Mucosa of rectum (tissue), 2 donors: ENCODE results near the gene GAS2.

Source experiments
- H3K27ac ChIP-seq, 2 donors: one replicate each; pipeline ENCODE4 v1.7.0; 2013; ENCODE audit warnings: inconsistent platforms in 2 of 2, low read depth in 2 of 2, low read length in 2 of 2
- H3K27me3 ChIP-seq, 2 donors: one replicate each; pipeline ENCODE4 v1.7.0; 2013; ENCODE audit warnings: low read length in 2 of 2; ENCODE audit not compliant: control insufficient read depth in 2 of 2, insufficient read depth in 2 of 2
- H3K36me3 ChIP-seq, 2 donors: one replicate each; pipeline ENCODE4 v1.7.0; 2013; ENCODE audit warnings: low read length in 2 of 2; ENCODE audit not compliant: control insufficient read depth in 2 of 2, insufficient read depth in 2 of 2
- H3K4me1 ChIP-seq, 2 donors: one replicate each; pipeline ENCODE4 v1.7.0; 2013; ENCODE audit warnings: low read length in 2 of 2, mild to moderate bottlenecking in 1 of 2; ENCODE audit not compliant: control insufficient read depth in 2 of 2, insufficient read depth in 2 of 2
- H3K4me3 ChIP-seq, 2 donors: one replicate each; pipeline ENCODE4 v1.7.0; 2013; ENCODE audit warnings: low read length in 2 of 2
- H3K9ac ChIP-seq, 2 donors: one replicate each; pipeline ENCODE4 v1.7.0; 2013; ENCODE audit warnings: low read length in 2 of 2, low read depth in 1 of 2, mild to moderate bottlenecking in 1 of 2
- H3K9me3 ChIP-seq, 2 donors: one replicate each; pipeline ENCODE4 v1.7.0; 2013; ENCODE audit warnings: low read length in 2 of 2; ENCODE audit not compliant: control insufficient read depth in 2 of 2
- donor health status: healthy.
- donor health status: Normal muscosa, but diverticular disease.

GAS2 gene

DNA sequence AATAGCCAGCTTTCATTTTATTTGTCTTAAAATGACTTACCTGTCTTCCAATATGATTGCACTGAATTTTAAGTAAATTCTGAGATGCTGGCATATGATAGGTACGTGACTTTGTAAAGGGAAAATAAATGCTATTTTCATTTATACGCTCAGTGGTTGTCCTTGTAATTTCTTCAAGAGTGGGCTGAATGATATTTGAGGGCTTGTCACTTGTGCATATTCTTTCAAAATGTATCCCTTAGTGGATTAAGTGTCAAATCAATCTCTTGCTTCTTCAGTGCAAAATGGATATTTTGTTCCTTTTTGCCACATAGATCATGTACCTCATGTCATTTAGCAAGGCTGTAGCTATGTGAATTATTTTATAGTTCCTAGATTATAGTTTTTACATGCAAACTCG is 56.9 kb downstream of the GAS2 start:
- no peaks in the 10 kb centered on the region for H3K4me1 ChIP-seq
- H3K27me3 ChIP-seq: no peaks in the 10 kb centered on the region
- no peak overlapping the region for H3K9ac ChIP-seq
- H3K9me3 ChIP-seq: no peaks in the 10 kb centered on the region
- H3K27ac ChIP-seq: no peak overlapping the region
- no peak overlapping the region for H3K4me3 ChIP-seq
- H3K36me3 ChIP-seq: no peaks in the 10 kb centered on the region

DNA sequence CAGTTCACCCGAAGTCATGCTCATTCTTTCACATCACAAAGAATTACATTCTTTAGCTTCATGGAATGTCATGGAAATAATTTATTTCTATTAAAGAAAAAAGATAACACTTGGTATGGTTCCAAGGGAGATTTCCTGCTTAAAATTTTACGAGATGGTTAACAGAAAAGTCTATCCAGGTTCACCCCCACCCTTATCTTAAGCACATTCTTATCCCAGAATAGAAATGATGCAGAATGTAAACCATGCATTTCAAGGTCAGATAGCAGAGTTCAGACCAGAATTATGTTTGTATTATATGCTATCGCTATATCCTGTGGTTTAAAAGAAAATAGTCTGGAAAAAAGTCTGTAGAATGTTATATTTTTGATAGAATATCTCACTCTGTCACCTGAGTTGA is 58.7 kb downstream of the GAS2 start:
- H3K4me3 ChIP-seq: no peak overlapping the region

DNA sequence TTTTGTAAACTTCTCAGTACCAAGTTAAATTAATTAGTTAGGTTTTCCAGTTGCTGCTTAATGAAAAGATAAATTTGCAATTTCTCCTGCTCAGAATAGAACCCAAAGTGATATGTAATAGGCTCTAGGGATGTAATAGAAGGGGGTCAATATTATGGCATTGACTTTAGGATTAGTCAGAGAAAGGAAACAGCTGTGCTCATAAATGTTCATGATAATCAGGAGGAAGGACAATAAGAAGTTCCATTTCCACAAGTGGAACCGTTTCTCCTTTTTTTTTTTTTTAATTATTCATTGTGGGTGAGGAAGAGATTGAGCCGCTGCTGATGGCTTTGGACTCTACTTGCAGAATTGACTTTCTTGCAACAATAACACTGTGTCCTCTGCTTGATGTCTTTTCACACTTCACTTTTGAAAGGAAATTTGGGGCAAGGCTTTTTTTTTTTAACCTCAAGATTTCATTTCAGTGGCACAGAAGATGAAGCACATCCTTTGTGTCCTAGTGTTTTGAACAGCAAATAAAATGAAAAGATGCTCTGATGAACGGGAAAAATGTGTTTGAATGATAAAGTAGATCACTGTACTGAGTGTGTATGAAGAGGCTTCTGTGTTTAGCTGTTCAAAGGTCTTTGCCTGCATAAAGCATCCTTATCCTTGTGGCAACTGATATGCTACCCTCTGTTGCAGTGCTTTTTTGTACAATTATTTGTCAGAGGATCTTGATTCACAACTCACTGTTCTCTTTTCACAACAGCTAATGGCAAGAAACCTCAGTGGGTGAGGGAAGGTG is 62.4 kb downstream of the GAS2 start:
- no peak overlapping the region for H3K4me3 ChIP-seq

More for the DNA sequence above, 58.7 kb downstream of the GAS2 start:
- Histone ChIP-seq H3K9ac (no peak overlapping the region), H3K4me1 (no peaks in the 10 kb centered on the region), H3K27ac (no peak overlapping the region), H3K9me3 (no peaks in the 10 kb centered on the region), H3K27me3 (no peaks in the 10 kb centered on the region), H3K36me3 (no peaks in the 10 kb centered on the region)

DNA sequence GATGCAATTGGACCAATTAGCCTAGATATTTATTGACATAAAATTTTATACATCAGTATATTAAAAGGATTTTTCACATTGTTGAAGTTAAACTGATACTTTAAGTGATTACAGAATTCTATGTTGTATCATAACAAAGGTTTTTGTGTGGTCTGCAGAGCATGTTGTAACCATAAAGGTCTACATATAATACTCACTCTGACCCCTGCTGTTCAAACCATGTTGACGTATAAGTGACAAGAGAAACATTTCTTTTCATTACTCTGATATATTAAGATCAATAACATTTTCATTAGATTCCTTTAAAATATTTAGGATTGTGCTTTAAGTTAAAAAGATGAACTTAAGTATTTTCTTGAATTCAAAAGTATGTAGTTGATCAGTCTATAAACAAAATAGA is 63.9 kb downstream of the GAS2 start:
- Histone ChIP-seq H3K27me3 (no peaks in the 10 kb centered on the region), H3K9ac (no peak overlapping the region), H3K4me3 (no peak overlapping the region), H3K9me3 (no peaks in the 10 kb centered on the region), H3K36me3 (no peaks in the 10 kb centered on the region), H3K27ac (no peak overlapping the region), H3K4me1 (no peaks in the 10 kb centered on the region)

More for the DNA sequence above, 62.4 kb downstream of the GAS2 start:
- H3K27ac ChIP-seq: no peak overlapping the region
- no peaks in the 10 kb centered on the region for H3K36me3 ChIP-seq
- no peaks in the 10 kb centered on the region for H3K4me1 ChIP-seq
- H3K9ac ChIP-seq: no peak overlapping the region
- H3K27me3 ChIP-seq: no peaks in the 10 kb centered on the region
- no peaks in the 10 kb centered on the region for H3K9me3 ChIP-seq

DNA sequence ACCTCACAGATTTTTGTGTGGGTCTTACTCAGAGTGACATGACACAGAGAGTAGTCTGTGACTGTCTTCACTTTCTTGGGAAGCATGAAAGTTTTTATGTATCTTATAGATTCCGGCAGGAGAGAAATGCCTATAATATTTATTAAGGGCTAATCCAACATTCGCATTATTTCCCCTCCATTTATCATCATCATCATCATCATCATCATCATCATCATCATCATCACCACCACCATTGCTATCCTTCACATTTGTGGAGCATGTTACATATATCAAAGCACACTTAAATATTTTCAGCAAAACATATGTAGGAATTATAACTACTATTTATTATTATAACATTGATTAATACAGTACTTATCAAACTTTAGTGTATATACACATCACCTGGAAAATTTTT is 66.2 kb downstream of the GAS2 start:
- H3K27ac ChIP-seq: no peak overlapping the region

DNA sequence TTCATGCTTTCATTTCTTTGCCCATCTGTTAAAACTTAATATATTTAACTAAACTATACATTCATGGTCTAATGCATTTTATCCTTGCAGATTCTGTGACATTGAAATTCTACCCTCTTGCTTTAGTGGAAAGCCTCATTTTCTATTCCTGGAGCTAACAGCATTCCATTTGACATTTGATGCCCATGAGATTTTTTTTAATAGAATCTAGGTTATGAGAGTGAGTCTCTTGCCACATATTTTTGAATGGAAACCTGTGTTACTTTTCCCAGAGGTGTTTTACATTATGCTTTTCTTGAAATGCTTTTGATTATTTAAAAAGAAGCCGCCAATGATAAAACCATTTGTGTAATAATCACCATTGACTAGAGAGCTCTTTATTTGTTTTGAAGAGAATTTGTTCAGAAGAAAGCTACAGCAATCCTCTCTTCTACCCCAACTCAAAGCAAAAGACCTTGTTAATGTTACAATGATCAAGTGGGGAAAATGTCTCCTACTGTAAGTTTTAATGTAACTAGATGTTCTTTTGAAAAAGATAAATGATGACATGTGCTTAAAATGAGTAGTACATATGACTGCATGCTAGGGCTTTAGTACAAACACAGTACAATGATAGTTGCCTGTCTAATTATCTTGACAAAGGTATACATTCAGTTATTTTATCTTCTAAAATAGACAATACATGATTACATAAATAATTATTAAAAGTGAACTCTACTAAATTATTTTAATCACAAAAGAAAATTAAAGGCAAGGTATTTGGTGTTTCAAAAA is 67.3 kb downstream of the GAS2 start:
- no peak overlapping the region for H3K27ac ChIP-seq
- H3K4me3 ChIP-seq: no peak overlapping the region
- no peaks in the 10 kb centered on the region for H3K36me3 ChIP-seq
- no peaks in the 10 kb centered on the region for H3K27me3 ChIP-seq
- no peaks in the 10 kb centered on the region for H3K9me3 ChIP-seq
- H3K9ac ChIP-seq: no peak overlapping the region
- no peaks in the 10 kb centered on the region for H3K4me1 ChIP-seq

More for the DNA sequence above, 66.2 kb downstream of the GAS2 start:
- Histone ChIP-seq H3K36me3 (no peaks in the 10 kb centered on the region), H3K4me3 (no peak overlapping the region), H3K9ac (no peak overlapping the region), H3K9me3 (no peaks in the 10 kb centered on the region), H3K27me3 (no peaks in the 10 kb centered on the region), H3K4me1 (no peaks in the 10 kb centered on the region)

- no peak overlapping the region for H3K27ac ChIP-seq
- no peaks in the 10 kb centered on the region for H3K4me1 ChIP-seq
- no peak overlapping the region for H3K4me3 ChIP-seq
- no peak overlapping the region for H3K9ac ChIP-seq
- no peaks in the 10 kb centered on the region for H3K9me3 ChIP-seq
- H3K36me3 ChIP-seq: no peaks in the 10 kb centered on the region
- no peaks in the 10 kb centered on the region for H3K27me3 ChIP-seq
Observed at GRCh38 chr11:22734628-22735345, 68.4 kb downstream of the GAS2 start.

DNA sequence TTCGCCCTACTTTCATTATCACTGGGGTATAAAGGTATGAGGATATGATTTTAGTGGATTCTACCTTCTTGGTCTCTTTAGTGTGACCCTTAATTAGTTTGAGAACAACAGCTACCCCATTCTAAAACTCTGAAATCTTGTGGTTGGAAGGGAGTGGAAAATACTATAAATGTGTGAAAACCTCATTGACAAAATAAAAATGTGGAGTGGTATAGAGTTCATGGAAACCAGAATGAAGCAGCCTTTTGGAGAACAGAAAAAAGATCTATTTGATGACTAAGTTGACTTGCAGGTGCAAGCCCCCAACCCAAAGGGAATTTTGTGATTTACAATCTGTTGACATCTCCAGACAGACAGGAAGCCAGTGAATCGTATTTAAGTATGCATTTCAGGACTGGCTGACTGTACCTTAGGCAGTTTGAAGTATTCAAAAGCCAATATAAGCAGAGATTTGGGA is 75.8 kb downstream of the GAS2 start:
- no peaks in the 10 kb centered on the region for H3K36me3 ChIP-seq
- no peaks in the 10 kb centered on the region for H3K4me1 ChIP-seq
- no peaks in the 10 kb centered on the region for H3K9me3 ChIP-seq
- no peaks in the 10 kb centered on the region for H3K27me3 ChIP-seq
- no peak overlapping the region for H3K27ac ChIP-seq
- no peak overlapping the region for H3K4me3 ChIP-seq
- no peak overlapping the region for H3K9ac ChIP-seq

DNA sequence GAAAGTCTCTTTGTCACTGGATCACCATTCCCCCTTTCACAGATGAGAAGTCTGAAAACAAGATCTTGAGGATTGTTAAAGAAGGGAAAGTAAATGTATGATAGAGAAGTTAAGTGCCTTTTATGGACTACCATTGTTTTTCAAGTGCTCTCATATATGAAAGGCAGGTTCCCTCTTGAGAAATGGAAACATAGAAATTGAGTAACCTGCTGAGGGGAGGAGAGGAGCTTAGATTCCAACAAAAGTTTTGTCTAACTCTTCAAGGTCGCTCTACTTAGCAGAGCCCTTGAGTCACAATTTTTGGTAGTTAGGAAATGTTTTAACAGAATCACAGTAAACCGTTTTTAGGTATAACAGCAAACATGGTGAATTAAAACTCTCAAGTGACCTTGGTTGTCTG is 83.1 kb downstream of the GAS2 start:
- H3K4me1 ChIP-seq: no peaks in the 10 kb centered on the region
- H3K9ac ChIP-seq: no peak overlapping the region
- no peaks in the 10 kb centered on the region for H3K36me3 ChIP-seq
- no peak overlapping the region for H3K27ac ChIP-seq
- H3K27me3 ChIP-seq: no peaks in the 10 kb centered on the region
- H3K4me3 ChIP-seq: no peak overlapping the region
- no peaks in the 10 kb centered on the region for H3K9me3 ChIP-seq

DNA sequence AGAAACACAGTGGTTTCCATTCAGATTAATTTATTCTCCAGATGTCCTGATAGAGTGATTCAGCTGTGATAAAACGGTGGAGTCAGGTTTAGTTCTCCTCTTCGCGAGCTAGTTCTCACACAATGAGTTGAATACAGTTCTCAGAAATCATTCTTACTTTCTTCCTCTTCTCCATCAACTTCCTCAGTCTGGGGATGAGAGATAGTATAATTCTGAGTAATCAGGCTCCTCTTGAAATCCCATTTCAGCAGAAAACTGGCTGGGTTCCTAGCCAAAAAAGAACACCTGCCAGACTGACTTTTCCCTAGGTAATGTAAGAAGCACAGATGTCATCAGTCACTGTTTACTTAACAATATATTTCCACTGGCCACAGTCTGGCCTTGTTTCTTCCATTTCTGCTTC is 86.5 kb downstream of the GAS2 start:
- Histone ChIP-seq H3K36me3 (no peaks in the 10 kb centered on the region), H3K9ac (no peak overlapping the region), H3K9me3 (no peaks in the 10 kb centered on the region), H3K27me3 (no peaks in the 10 kb centered on the region), H3K4me1 (no peaks in the 10 kb centered on the region), H3K27ac (no peak overlapping the region), H3K4me3 (no peak overlapping the region)
